ENCODE data around the gene RGS6.

- no peak for TF ChIP-seq POLR2A (IDR thresholded peaks at IDR 0.05)
- TF ChIP-seq CTCF (IDR thresholded peaks at IDR 0.05), result no peak
These were observed 469.6 kb downstream of the RGS6 start for GRCh38 chr14:72401632-72402376.
